ENCODE results near the gene TACO1.

TACO1 gene

GRCh38 chr17:63598281-63598680 is 2.4 kb upstream of the TACO1 start:
- DNase-seq (ENCODE audit: low read depth in 2 of 2), result no peak

GRCh38 chr17:63601439-63602371 is 1.0 kb downstream of the TACO1 start:
- DNase-seq (ENCODE audit: low read depth in 2 of 2), result no peak

- DNase-seq (ENCODE audit: low read depth in 2 of 2), result no peak
Measured at GRCh38 chr17:63609816-63610573, 9.3 kb downstream of the TACO1 start.

- DNase-seq (ENCODE audit: low read depth in 2 of 2), result no peak
Measured at GRCh38 chr17:63610854-63611253, 10.2 kb downstream of the TACO1 start.

DNA sequence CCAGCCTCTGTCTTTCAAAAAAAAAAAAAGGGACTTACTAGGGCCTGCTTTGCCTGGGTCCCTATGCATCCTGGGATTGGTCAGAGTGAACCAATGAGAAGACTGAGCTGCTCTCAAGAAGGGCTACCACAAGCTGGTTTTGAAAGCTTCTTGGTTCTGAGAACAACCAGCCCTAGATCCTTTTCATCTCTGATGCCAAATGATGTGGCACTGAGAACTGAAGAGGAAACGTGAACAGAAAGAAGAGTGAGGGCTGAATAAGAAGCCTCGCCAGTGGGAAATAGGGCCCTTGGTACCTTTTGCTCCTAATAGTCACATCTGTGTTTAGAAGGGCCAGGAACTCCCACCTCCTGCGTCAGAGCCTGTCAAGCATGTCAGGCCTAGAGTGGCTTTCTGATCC is 10.7 kb downstream of the TACO1 start:
- DNase-seq (ENCODE audit: low read depth in 2 of 2), result no peak

- no peak for DNase-seq (ENCODE audit: low read depth in 2 of 2)
Measured at GRCh38 chr17:63613663-63614062, 13.0 kb downstream of the TACO1 start.

DNA sequence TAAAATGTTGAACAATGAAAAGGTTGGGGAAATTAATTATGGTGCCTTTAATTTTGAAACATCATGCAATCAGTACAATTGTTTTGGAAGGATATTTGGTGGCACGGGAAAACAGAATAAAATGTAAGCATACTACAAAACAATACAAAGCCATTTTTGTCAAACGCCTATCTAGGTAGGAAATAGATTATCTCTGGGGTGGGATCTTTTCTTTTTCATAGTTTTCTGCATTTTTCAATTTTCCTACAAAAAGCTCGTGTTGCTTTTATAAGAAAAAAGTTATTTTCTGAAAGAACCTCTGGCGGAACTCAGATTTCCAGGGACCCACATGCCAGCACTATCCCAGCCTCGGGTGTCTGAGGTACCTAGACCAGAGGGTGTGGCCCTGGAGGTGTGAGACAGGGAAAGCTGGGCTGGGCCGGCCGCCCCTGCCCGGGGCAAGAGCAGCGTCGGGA is 20.6 kb downstream of the TACO1 start:
- no peak for DNase-seq (ENCODE audit: low read depth in 2 of 2)

- DNase-seq (ENCODE audit: low read depth in 2 of 2), result peak; percentile 95 to 97
Measured at GRCh38 chr17:63621684-63622573, 21.2 kb downstream of the TACO1 start, which contains the start of gene MAP3K3. MAP3K3 (plus strand) TSS chr17:63622417; CDS start chr17:63622760, 343 bp downstream.

DNA sequence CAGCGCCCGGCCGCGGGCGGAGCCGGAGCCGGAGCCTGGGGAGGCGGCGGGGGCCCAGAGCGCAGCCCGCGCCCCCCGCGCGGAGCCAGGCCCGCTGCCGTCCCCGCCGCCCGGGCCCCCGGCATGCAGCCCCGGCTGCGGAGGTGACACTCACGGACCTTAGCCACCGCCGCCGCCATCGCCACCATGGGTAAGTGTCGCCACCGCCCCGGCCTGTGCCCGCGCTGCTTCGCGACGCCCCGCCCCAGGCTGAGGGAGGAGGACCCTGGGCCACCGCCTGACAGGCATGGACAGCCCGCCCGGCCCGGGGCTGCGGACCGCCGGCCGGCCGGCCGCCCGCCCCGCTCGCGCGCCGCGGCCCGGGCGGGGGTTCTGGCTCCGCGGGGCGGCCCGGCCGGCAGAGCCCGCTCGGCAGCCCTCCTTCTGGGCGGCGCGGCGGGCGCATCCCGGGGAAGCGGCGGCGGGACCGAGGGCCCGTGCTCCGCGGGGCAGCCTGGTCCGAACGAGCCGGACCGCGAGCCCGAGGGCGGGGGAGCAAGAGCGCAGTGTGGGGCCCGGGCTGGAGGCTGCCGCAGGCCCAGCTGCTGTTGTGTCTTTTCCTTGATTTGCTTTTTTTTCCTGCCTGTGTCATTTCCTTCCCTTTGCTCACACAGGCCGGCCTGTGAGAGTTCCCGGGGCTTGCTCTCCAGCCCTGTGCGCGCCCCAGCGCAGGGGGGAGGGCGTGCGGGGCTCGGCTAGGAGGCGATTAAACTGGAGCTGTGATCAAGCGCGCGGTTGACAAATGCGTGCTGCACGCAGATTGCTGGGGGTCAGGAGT is 22.1 kb downstream of the TACO1 start:
- peak; percentile 35 to 42 for DNase-seq (ENCODE audit: low read depth in 2 of 2)

DNA sequence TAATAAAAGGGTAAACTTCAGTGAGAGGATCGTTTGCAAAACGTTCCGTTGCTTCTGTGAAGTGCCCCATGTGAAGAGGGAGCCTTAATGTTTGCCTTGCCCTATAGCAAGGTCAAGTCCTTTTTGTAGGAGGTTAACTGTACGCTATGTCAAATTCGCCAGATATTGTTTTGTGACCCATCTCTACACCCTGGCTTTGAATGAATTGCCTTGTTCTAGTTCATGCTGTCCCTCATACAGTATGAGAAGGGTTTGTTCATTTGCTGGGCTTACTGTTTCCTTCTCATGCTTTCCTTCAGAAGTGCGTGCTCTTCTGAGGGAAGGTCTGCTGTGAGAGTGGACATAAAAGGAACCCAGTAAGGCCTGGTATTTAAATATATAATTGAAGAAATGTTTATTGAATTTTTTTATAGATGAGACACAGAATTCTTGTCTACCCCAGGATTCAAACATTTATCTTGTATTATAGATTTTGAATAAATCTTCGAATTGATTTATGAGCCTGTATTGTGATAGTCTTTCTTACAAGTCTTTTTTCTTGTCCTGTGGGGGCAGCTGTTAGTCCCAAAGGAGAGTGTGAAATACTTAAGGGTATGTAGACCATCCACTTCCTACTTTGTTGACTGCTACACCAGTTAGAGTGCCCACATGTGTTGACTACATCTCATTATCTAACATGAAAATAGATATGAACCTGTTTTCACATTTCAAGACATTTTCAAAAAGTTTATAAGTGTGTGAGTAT is 23.3 kb downstream of the TACO1 start:
- DNase-seq (ENCODE audit: low read depth in 2 of 2), result no peak

DNA sequence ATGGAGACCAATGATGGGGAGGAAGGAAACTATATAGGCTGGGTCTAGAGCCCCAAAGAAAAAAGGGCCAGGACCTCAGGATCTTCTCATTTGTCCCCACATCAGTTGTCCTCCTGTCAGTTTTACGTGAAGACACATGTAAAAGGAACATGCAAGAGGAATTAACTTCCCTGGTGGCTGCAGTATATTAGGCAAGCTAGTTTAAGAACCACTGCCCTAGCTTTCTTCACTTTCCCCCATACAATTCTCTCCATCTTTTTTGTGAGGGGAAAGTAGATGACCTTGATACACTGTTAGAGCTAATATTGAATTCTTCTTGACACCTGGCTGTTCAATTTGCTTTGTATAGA is 23.8 kb downstream of the TACO1 start:
- DNase-seq (ENCODE audit: low read depth in 2 of 2), result no peak

DNA sequence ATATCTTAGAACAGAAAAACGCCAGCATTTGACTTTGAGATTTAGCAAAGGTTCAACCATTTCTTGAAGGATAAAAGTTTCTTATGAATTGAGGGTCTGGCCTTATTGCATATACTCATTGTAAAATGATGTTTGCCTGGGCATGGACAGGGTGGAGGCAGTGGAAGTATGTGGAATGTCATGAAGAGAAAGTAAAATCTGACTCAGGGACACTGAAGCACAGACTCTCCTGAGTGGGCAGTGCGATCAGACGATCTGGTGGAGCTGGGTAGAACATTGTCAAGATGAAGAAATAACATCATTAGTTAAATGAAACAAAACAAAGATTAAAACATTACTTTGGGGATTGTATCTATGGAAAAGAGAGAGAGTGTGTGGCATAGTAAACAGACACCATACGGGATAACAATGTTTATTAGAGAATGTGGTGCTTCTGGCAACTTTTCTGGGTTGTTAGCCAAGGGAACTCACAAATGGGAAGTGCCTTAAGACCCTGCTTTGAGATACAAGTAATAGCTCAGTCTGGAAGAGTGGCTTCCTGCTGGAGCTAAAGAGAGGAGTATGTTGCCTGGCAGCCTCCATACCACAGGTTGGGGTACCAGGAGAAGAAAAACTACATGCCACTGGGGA is 26.0 kb downstream of the TACO1 start:
- DNase-seq (ENCODE audit: low read depth in 2 of 2), result no peak

DNA sequence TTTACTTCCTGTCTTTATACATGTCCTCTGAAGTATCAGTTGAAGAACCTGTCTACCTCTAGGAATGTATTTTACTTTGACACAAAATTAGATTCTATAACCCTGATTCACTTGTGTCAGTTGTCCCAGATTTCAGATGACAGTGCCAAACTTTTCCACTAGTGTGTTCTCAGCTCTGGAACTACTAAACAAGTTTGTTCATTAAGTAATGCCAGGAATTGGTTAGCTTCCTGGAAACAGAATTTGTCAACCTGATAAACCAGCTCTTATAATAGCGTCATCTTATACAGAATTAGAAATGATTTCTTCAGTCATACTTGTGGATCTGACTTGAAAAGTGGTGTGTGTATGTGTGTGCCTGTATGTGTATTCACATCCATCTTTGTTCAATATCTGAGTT is 28.9 kb downstream of the TACO1 start:
- no peak for DNase-seq (ENCODE audit: low read depth in 2 of 2)

DNA sequence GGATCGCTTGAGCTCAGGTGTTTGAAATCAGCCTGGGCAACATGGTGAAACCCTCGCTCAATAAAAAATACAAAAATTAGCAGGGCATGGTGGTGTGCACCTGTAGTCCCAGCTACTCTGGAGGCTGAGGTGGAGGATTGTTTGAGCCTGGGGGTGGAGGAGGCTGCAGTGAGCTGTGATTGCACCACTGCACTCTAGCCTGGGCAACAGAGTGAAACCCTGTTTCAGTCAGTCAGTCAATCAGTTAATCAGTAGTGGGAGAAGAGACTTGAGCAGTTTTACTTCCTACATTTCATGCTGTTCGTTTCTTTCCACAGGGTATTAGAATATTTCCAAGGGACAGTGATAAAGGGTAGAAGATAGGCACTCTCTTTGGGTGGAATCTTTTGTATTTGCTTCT is 30.4 kb downstream of the TACO1 start:
- DNase-seq (ENCODE audit: low read depth in 2 of 2), result no peak

GRCh38 chr17:63631626-63632025 is 30.9 kb downstream of the TACO1 start:
- DNase-seq (ENCODE audit: low read depth in 2 of 2), result no peak

DNA sequence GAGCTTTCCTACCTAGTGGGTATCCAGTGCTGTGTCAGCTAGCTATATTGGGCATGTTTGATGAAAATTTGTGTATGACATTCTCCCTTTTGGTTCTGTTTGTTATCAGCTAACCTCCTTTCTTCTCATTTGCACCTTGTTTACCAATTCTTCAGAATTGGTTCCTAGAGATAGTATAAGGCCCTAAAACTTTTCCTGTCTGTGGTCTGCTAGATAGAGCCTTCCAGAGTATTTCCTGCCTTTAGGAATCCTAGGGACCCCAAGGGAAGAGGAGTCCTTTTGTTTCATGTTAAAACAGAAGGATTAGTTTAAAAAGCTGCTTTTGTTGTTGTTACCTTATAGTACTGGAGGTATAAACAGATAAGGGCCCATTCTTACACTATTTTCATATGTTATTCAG is 33.0 kb downstream of the TACO1 start:
- DNase-seq (ENCODE audit: low read depth in 2 of 2), result no peak

- DNase-seq (ENCODE audit: low read depth in 2 of 2), result no peak
Measured at GRCh38 chr17:63634163-63634562, 33.5 kb downstream of the TACO1 start.

- no peak for DNase-seq (ENCODE audit: low read depth in 2 of 2)
Measured at GRCh38 chr17:63634816-63635215, 34.1 kb downstream of the TACO1 start.

DNA sequence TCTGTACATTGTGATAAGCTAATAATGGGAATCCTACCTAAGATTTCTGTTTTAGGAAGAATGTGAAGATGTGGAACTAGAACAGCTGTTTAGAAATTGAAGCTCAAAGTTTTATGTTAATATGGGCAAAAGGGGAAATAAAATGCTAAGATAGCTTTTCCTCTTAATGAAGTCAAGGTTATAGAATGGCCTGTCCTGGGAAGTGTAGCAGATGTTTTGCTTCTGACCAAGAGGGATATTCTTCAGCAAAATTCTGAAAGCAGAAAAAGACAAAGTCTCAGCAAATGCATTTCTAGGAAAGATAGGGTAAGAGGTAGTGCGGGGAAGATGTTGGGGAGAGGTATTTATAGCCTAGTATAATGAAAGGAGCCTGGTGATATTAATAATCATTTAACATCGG is 34.6 kb downstream of the TACO1 start:
- DNase-seq (ENCODE audit: low read depth in 2 of 2), result no peak

GRCh38 chr17:63635787-63636186 is 35.1 kb downstream of the TACO1 start:
- DNase-seq (ENCODE audit: low read depth in 2 of 2), result no peak

Measured in stimulated activated CD8-positive, alpha-beta memory T cell treated with anti-CD3 and anti-CD28 coated beads, Interleukin-15, amount 100 ng/mL, for 48 hours (primary cell).